Lower leg skin (tissue), 4 donors: ENCODE measurements around the gene OR52B4. TPM values are rescaled to one million over a fixed set of nuclear protein-coding genes. Genes with fewer than 3 reads are reported as not detected.
"Not testable (repeated sequence)": the region's sequence is repeated elsewhere in the genome, so short reads cannot be mapped to it uniquely, and the experiment has no call there.

Experiments used
- DNase-seq, 2 donors: peaks; one replicate each; pipeline ENCODE4 v3.0.0-alpha.2; 2019; ENCODE audit warnings: low spot score in 2 of 2
- H3K4me3 ChIP-seq: fragments of 200-600 bp; sonication (generic); 2 replicates; pipeline ENCODE4 v1.5.1; 2017; ENCODE audit warnings: mild to moderate bottlenecking, low read depth; ENCODE audit not compliant: poor library complexity, severe bottlenecking
- CTCF ChIP-seq, 3 donors: fragments of 450-650 bp; IDR thresholded peaks; one replicate each; pipeline ENCODE4 v1.5.1; 2016; ENCODE audit warnings: antibody characterized with exemption in 3 of 3, mild to moderate bottlenecking in 3 of 3, moderate library complexity in 2 of 3
- POLR2A ChIP-seq, 2 donors: fragments of 450-650 bp; IDR thresholded peaks; one replicate each; pipeline ENCODE4 v1.6.1; 2016 to 2017; ENCODE audit warnings: antibody characterized with exemption in 2 of 2, mild to moderate bottlenecking in 1 of 2, moderate library complexity in 1 of 2
- WGBS, 2 donors: methylation state at CpG; one replicate each; pipeline ENCODE4 v1.1.5; 2018; 5-methylcytosine and 5-hydroxymethylcytosine counted together
- intact Hi-C: fragments of 100-400 bp; cut with DNase I; formaldehyde crosslinking; loops from one replicate; pipeline ENCODE4 v1.15.0; 2023; ENCODE audit warnings: low total_unique reads
- total RNA-seq, 4 donors: library from RNA; depleted of rRNA; stranded (reverse); fragments of >200 nt; gene quantifications; one replicate each; pipeline ENCODE4 v1.1.0, GENCODE V29; 2016

Gene OR52B4
- total RNA-seq, 4 donors from 2014 or later = not detected

GRCh38 chr11:4388221-4388620, 20.0 kb upstream of the OR52B4 start:
- no peak for TF ChIP-seq POLR2A (IDR thresholded peaks at IDR 0.05)
- no peak for TF ChIP-seq CTCF (IDR thresholded peaks at IDR 0.05)
- intact Hi-C loops = no loop called here
- H3K4me3 ChIP-seq = no peak overlapping the region
- no peak for DNase-seq
- WGBS, 2 donors = 93 to 97% methylated on average over 2 of the region's 2 CpGs

GRCh38 chr11:4385978-4386740, 18.0 kb upstream of the OR52B4 start:
- no peak for DNase-seq
- no peak overlapping the region for H3K4me3 ChIP-seq
- no peak for TF ChIP-seq POLR2A (IDR thresholded peaks at IDR 0.05)
- TF ChIP-seq CTCF (IDR thresholded peaks at IDR 0.05) = no peak
- WGBS, 2 donors = 98% methylated on average over 3 of the region's 3 CpGs
- intact Hi-C loops = no loop called here

- no peak overlapping the region for H3K4me3 ChIP-seq
- TF ChIP-seq CTCF (IDR thresholded peaks at IDR 0.05) = no peak
- TF ChIP-seq POLR2A (IDR thresholded peaks at IDR 0.05) = no peak
- no peak for DNase-seq
- 87 to 91% methylated on average over 2 of the region's 2 CpGs for WGBS, 2 donors
- intact Hi-C loops = no loop called here
Observed at GRCh38 chr11:4381901-4382300, 13.7 kb upstream of the OR52B4 start.

- H3K4me3 ChIP-seq = no peak overlapping the region
- no peak for TF ChIP-seq POLR2A (IDR thresholded peaks at IDR 0.05)
- TF ChIP-seq CTCF (IDR thresholded peaks at IDR 0.05) = no peak
- 81 to 82% methylated on average over 5 of the region's 5 CpGs for WGBS, 2 donors
- intact Hi-C loops = no loop called here
- no peak for DNase-seq
Observed at GRCh38 chr11:4375431-4376140, 7.4 kb upstream of the OR52B4 start.

GRCh38 chr11:4370166-4370565, 2.0 kb upstream of the OR52B4 start:
- no peak for DNase-seq
- TF ChIP-seq CTCF (IDR thresholded peaks at IDR 0.05) = no peak
- TF ChIP-seq POLR2A (IDR thresholded peaks at IDR 0.05) = no peak
- H3K4me3 ChIP-seq = no peak overlapping the region
- intact Hi-C loops = no loop called here
- 62 to 70% methylated on average over 3 of the region's 3 CpGs for WGBS, 2 donors

GRCh38 chr11:4348142-4348541, 20.0 kb downstream of the OR52B4 start:
- WGBS, 2 donors = 33% methylated on average over 1 of the region's 5 CpGs; no CpG with 5 or more reads in 1 of the 2 donors
- DNase-seq, H3K4me3 ChIP-seq, intact Hi-C loops: not testable (repeated sequence)

GRCh38 chr11:4345366-4345765, 22.8 kb downstream of the OR52B4 start:
- intact Hi-C loops, H3K4me3 ChIP-seq, DNase-seq: not testable (repeated sequence)
- 74 to 82% methylated on average over 2 of the region's 2 CpGs for WGBS, 2 donors

GRCh38 chr11:4334356-4334755, 33.8 kb downstream of the OR52B4 start:
- H3K4me3 ChIP-seq, intact Hi-C loops, DNase-seq: not testable (repeated sequence)
- 98 to 100% methylated on average over 3 to 10 of the region's 28 CpGs for WGBS, 2 donors
